ENCODE results near the gene KIF3C. TPM values are rescaled to one million over a fixed set of nuclear protein-coding genes. Genes with fewer than 3 reads are reported as not detected.

KIF3C gene
- total and polyA plus RNA-seq, 10 of the 15 experiments (the other 5 are each of a cell fraction or from before 2014, with no cell fraction given) = 0.10 to 0.63 (median 0.46) TPM

GRCh38 chr2:26024260-26024659 lies 42.0 kb upstream of the KIF3C start:
- ChIA-PET POLR2A (interaction anchor here (0.6 kb wide), 1 partner anchor 19 kb away, joined by 3 read pairs; no protein-coding TSS in a partner anchor), RAD21 (ENCODE audit: unreplicated experiment) (no interaction called here), CTCF (interaction anchor here (0.5 to 0.6 kb wide), 2 partner anchors 31 to 67 kb away, joined by 3 read pairs; no protein-coding TSS in a partner anchor), SMC1A (ENCODE audit: uncharacterized antibody, unreplicated experiment) (interaction anchor here (1.0 kb wide), 1 partner anchor 33 kb away, joined by 3 read pairs; no protein-coding TSS in a partner anchor)
- no peaks in the 10 kb centered on the region for H3K9me3 ChIP-seq (replicated peaks; ENCODE audit: control insufficient read depth, insufficient read depth, low read length)
- H3K27me3 ChIP-seq (replicated peaks in 1 of 2; ENCODE audit: control insufficient read depth in 2 of 2, insufficient read depth in 2 of 2, low read length in 1 of 2) = no peaks in the 10 kb centered on the region
- H3K36me3 ChIP-seq (ENCODE audit: control insufficient read depth in 2 of 2, insufficient read depth in 2 of 2, low read length in 1 of 2) = no peaks in the 10 kb centered on the region
- FAIRE-seq = no peak
- TF ChIP-seq ZNF622 (IDR thresholded peaks at IDR 0.05) = no peak
- TF ChIP-seq CHD2 (IDR thresholded peaks at IDR 0.05; ENCODE audit: borderline replicate concordance, low read depth, low read length) = no peak
- no peak for TF ChIP-seq ETV6 (conservative IDR thresholded peaks at IDR 0.05 in 1 of 2, IDR thresholded peaks at IDR 0.05 in 1 of 2; ENCODE audit: borderline replicate concordance in 1 of 2, low read depth in 1 of 2)
- no peak for TF ChIP-seq KDM1A (IDR thresholded peaks at IDR 0.05; ENCODE audit: borderline replicate concordance)
- no peak for TF ChIP-seq SP1 (IDR thresholded peaks at IDR 0.05; ENCODE audit: low read depth, low read length)
- no peak for TF ChIP-seq SIX5 (IDR thresholded peaks at IDR 0.05; ENCODE audit: low read depth, low read length, severe bottlenecking)
- no peak for TF ChIP-seq STAT1 (conservative IDR thresholded peaks at IDR 0.05)
- no peak for TF ChIP-seq LARP7 (IDR thresholded peaks at IDR 0.05)
- no peak for TF ChIP-seq MEF2A (IDR thresholded peaks at IDR 0.05; ENCODE audit: insufficient read depth, low read depth, low read length)
- no peak for TF ChIP-seq KLF5 (IDR thresholded peaks at IDR 0.05; ENCODE audit: partially characterized antibody)
- TF ChIP-seq IRF3 (IDR thresholded peaks at IDR 0.05) = no peak
- TF ChIP-seq NRF1 (conservative IDR thresholded peaks at IDR 0.05; ENCODE audit: low read depth, low read length) = no peak
- no peak for TF ChIP-seq YY1 (IDR thresholded peaks at IDR 0.05; ENCODE audit: low read depth, low read length)
- no peak for TF ChIP-seq CUX1 (IDR thresholded peaks at IDR 0.05; ENCODE audit: insufficient replicate concordance, low read depth, low read length)
- TF ChIP-seq RB1 (IDR thresholded peaks at IDR 0.05; ENCODE audit: borderline replicate concordance) = no peak
- no peak for TF ChIP-seq MEF2B (IDR thresholded peaks at IDR 0.05; ENCODE audit: partially characterized antibody, poor library complexity, severe bottlenecking)
- TF ChIP-seq ATF3 (IDR thresholded peaks at IDR 0.05; ENCODE audit: borderline replicate concordance, extremely low read depth, low read depth, low read length) = no peak
- no peak overlapping the region for H3K4me2 ChIP-seq (ENCODE audit: control insufficient read depth, insufficient read depth)
- in situ Hi-C loops (cut with MboI) (no loop called here), intact Hi-C loops (cut with micrococcal nuclease; ENCODE audit: unreplicated experiment) (no loop called here)
- H4K20me1 ChIP-seq (ENCODE audit: control insufficient read depth, insufficient read depth) = no peaks in the 10 kb centered on the region
- H2AFZ ChIP-seq (ENCODE audit: control insufficient read depth, low read depth, low read length) = no peak overlapping the region
- no peak overlapping the region for H3K9ac ChIP-seq (ENCODE audit: control insufficient read depth, insufficient read depth, low read length)
- ATAC-seq = no peak
- no peak overlapping the region for H3K4me3 ChIP-seq
- 50% methylated on average over 2 of the region's 2 CpGs for WGBS (ENCODE audit: insufficient coverage, insufficient replicate concordance, low lambda C conversion rate, missing lambda C conversion rate)
- H3K79me2 ChIP-seq (ENCODE audit: control insufficient read depth, insufficient read depth, low read length) = no peaks in the 10 kb centered on the region
- no peak overlapping the region for H3K27ac ChIP-seq (ENCODE audit: control insufficient read depth, insufficient read depth)
- no TSS peak for BruUV-seq (replicated peaks)
- DNase-seq (ENCODE audit: low read depth, low spot score) = no peak
- peaks cover 2% of the 10 kb centered on the region; the same call in 1 of the 2 replicates for H3K4me1 ChIP-seq (ENCODE audit: control insufficient read depth, insufficient read depth, low read length)

Measured in GM12878 (cell line).